Osteocyte (in vitro differentiated cells): ENCODE measurements around the gene DCTD. TPM values are rescaled to one million over a fixed set of nuclear protein-coding genes. Genes with fewer than 3 reads are reported as not detected.

ENCODE experiments used
- DNase-seq: peaks from one replicate; pipeline ENCODE4 v3.0.0; 2021; ENCODE audit warnings: mixed read lengths; ENCODE audit not compliant: unreplicated experiment; ENCODE audit errors: extremely low spot score
- H3K27ac Mint-ChIP-seq: one replicate; pipeline ENCODE4 v1.8.0; 2021; ENCODE audit warnings: mild to moderate bottlenecking, mixed read lengths; ENCODE audit not compliant: unreplicated experiment
- H3K27me3 Mint-ChIP-seq: one replicate; pipeline ENCODE4 v1.8.0; 2021; ENCODE audit warnings: mixed read lengths; ENCODE audit not compliant: unreplicated experiment
- H3K36me3 Mint-ChIP-seq: one replicate; pipeline ENCODE4 v1.8.0; 2021; ENCODE audit warnings: mixed read lengths; ENCODE audit not compliant: unreplicated experiment
- H3K4me1 Mint-ChIP-seq: one replicate; pipeline ENCODE4 v1.8.0; 2021; ENCODE audit warnings: mixed read lengths; ENCODE audit not compliant: unreplicated experiment
- H3K4me3 Mint-ChIP-seq: one replicate; pipeline ENCODE4 v1.8.0; 2021; ENCODE audit warnings: mild to moderate bottlenecking, moderate library complexity, mixed read lengths; ENCODE audit not compliant: unreplicated experiment
- H3K9me3 Mint-ChIP-seq: one replicate; pipeline ENCODE4 v1.8.0; 2021; ENCODE audit warnings: mixed read lengths; ENCODE audit not compliant: unreplicated experiment
- total RNA-seq: library from RNA; stranded (reverse); gene quantifications from 2 replicates; pipeline ENCODE4 v1.2.1, GENCODE V29; 2021
- TF ChIP-seq, protein P1 (sequence below): fragments of 200-600 bp; sonication (generic); IDR thresholded peaks from 2 replicates; pipeline ENCODE4 v1.5.0; 2021; ENCODE audit warnings: antibody characterized with exemption, mild to moderate bottlenecking, moderate library complexity

DCTD gene
- total RNA-seq, 1 donor from 2014 or later = 126 TPM

GRCh38 chr4:182855877-182856276, 61.3 kb downstream of the DCTD start:
- Mint-ChIP-seq H3K36me3 (no peaks in the 10 kb centered on the region), H3K4me1 (no peaks in the 10 kb centered on the region), H3K9me3 (peaks cover 6% of the 10 kb centered on the region), H3K27ac (no peak overlapping the region), H3K27me3 (peaks cover 6% of the 10 kb centered on the region), H3K4me3 (no peak overlapping the region)
- DNase-seq = no peak
- TF ChIP-seq, protein P1, sequence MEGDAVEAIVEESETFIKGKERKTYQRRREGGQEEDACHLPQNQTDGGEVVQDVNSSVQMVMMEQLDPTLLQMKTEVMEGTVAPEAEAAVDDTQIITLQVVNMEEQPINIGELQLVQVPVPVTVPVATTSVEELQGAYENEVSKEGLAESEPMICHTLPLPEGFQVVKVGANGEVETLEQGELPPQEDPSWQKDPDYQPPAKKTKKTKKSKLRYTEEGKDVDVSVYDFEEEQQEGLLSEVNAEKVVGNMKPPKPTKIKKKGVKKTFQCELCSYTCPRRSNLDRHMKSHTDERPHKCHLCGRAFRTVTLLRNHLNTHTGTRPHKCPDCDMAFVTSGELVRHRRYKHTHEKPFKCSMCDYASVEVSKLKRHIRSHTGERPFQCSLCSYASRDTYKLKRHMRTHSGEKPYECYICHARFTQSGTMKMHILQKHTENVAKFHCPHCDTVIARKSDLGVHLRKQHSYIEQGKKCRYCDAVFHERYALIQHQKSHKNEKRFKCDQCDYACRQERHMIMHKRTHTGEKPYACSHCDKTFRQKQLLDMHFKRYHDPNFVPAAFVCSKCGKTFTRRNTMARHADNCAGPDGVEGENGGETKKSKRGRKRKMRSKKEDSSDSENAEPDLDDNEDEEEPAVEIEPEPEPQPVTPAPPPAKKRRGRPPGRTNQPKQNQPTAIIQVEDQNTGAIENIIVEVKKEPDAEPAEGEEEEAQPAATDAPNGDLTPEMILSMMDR = no peak

GRCh38 chr4:182855312-182855711, 61.9 kb downstream of the DCTD start:
- Mint-ChIP-seq H3K27ac (no peak overlapping the region), H3K4me3 (no peak overlapping the region), H3K36me3 (no peaks in the 10 kb centered on the region), H3K27me3 (peaks cover 6% of the 10 kb centered on the region), H3K9me3 (peaks cover 6% of the 10 kb centered on the region), H3K4me1 (no peaks in the 10 kb centered on the region)
- no peak for DNase-seq
- TF ChIP-seq, protein P1 = no peak

GRCh38 chr4:182854466-182854865, 62.7 kb downstream of the DCTD start:
- no peaks in the 10 kb centered on the region for H3K9me3 Mint-ChIP-seq
- H3K4me1 Mint-ChIP-seq = no peaks in the 10 kb centered on the region
- H3K27ac Mint-ChIP-seq = no peak overlapping the region
- no peak for DNase-seq
- no peak overlapping the region for H3K4me3 Mint-ChIP-seq
- TF ChIP-seq, protein P1 = no peak
- peaks cover 6% of the 10 kb centered on the region for H3K27me3 Mint-ChIP-seq
- no peaks in the 10 kb centered on the region for H3K36me3 Mint-ChIP-seq

DNA sequence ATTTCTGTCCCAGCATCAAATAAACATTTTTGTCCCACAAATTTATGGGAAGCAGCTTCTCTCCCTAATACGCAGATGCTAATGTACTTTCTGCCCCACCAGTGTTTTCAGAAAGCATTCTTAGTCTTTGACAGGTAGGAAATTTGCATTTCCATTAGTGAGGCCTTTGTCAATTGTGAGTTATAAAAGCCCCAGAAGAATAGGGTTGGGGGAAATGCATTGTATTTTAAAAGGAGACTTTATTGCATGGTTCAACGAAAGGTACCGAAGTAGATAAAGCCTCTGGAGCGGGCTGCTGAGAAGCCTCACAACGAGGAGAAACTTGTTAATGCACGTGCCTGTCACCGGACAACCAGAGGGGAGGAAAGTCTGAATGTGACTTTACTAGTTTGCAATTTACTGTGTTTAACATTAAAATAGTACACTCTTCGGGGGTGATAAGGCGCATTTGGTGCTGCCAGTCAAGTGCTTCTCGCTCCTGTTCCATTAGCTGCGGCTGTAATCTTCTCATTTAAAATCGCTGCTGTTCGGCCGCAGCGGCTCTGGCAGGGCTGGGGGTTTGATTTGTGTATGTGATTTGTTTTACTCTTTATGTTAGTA, 63.4 kb downstream of the DCTD start:
- Mint-ChIP-seq H3K9me3 (no peaks in the 10 kb centered on the region), H3K4me1 (no peaks in the 10 kb centered on the region), H3K27me3 (peaks cover 6% of the 10 kb centered on the region), H3K4me3 (no peak overlapping the region), H3K36me3 (no peaks in the 10 kb centered on the region), H3K27ac (no peak overlapping the region)
- no peak for DNase-seq
- TF ChIP-seq, protein P1 = no peak

DNA sequence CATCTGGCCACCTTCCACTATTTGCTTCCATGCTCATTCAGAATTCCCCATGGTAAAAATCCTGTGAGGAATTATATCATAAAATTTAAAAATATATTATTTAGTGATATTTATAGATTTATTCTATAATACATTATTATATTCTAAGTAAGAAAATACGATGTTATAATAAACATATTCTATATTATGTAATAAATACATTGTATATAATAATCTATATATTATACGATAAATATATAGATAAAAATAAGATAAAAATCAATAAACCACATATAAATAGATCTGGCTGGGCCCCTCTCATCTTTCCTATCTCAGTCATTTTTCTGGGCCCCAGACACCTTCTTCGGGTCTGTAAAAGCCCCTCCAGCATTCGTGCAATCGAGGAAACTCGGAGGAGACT, 68.5 kb downstream of the DCTD start:
- Mint-ChIP-seq H3K27me3 (no peaks in the 10 kb centered on the region), H3K36me3 (no peaks in the 10 kb centered on the region), H3K9me3 (no peaks in the 10 kb centered on the region), H3K4me1 (no peaks in the 10 kb centered on the region), H3K4me3 (no peak overlapping the region), H3K27ac (no peak overlapping the region)
- no peak for DNase-seq
- TF ChIP-seq, protein P1 = no peak
